Measurements from ENCODE around the gene CNN2.

Gene CNN2

DNA sequence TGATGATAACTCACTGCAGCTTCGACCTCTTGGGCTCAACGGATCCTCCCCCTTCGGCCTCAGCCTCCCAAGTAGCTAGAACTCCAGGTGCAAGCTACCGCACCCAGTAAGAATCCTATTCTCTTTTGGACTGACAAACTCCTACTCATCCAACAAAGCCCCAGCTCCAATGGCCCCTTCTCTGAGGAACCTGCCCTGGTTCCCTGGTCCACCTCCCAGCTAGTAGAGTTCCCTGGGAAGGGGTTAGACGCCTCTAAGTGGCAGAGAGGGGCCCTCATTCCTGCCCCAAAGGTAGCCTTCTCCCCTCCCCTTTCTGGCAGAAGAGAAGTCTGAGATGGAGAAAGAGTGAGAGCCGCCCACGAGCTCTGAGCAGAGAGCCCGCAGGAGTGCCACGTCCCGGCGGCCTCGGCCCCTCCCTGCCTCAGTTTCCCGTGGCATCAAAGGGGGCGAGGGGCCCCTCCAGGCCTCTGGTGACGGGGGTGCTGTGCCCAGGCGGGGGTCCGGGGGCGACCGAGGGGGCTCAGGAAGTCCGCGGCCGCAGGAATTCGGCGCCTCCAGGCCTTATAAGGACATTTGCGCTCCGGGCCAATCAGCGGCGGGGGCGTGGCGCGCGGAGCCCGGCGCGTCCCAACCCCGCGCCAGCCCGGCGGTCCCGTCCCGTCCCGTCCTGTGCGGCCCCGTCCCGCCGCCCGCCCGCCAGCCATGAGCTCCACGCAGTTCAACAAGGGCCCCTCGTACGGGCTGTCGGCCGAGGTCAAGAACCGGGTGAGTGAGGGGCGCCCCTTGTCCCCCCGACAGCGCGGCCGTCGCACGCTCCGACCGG lies at the start of gene CNN2:
TSS of gene CNN2 (plus strand) at position 649 of the 823 bp plus-strand sequence. CDS start at position 703, 54 bp downstream.
- no peak for DNase-seq (ENCODE audit: low read depth, low spot score)

DNA sequence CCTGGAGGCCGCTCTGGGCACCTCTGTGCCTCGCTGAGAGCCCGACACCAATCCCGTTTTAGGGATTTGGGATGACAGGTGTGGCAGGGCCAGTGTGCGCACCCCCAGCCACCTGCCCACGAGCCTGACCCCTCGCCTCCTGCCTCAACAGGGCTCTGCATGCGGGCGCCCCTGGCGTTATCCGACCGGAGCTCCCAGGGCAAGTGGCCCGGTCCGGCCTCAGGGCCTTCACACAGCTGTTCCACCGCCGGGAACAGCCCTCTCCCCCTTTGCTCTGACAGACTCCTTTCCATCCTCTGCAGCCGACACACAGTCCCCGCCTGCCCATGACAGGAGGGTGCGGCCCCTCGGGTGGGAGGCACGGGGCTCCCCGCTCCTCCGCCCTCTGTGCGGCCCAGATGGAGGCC lies 49.3 kb upstream of the CNN2 start:
- no peak for DNase-seq (ENCODE audit: low read depth, low spot score)

DNA sequence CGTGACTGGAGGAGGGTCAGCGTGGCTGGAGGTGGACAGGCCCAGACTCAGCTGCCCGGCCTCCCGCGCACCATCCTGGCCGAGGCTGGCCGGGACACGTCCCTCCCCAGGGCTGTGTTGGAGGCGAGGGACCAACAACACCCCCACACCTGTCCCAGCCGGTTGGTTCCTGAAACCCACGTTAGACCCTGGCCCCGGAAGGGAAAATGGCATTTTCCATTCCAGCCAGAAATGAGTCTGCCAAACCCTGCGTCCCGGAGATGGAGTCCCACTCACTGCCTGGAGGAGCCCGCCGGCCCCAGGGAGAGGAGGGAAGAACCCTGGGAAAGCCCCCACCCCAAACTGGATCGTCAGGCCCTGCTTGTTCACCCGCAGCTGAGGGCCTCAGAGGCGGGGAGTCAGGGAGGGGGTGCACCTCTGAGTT lies 47.1 kb upstream of the CNN2 start:
- no peak for DNase-seq (ENCODE audit: low read depth, low spot score)

DNA sequence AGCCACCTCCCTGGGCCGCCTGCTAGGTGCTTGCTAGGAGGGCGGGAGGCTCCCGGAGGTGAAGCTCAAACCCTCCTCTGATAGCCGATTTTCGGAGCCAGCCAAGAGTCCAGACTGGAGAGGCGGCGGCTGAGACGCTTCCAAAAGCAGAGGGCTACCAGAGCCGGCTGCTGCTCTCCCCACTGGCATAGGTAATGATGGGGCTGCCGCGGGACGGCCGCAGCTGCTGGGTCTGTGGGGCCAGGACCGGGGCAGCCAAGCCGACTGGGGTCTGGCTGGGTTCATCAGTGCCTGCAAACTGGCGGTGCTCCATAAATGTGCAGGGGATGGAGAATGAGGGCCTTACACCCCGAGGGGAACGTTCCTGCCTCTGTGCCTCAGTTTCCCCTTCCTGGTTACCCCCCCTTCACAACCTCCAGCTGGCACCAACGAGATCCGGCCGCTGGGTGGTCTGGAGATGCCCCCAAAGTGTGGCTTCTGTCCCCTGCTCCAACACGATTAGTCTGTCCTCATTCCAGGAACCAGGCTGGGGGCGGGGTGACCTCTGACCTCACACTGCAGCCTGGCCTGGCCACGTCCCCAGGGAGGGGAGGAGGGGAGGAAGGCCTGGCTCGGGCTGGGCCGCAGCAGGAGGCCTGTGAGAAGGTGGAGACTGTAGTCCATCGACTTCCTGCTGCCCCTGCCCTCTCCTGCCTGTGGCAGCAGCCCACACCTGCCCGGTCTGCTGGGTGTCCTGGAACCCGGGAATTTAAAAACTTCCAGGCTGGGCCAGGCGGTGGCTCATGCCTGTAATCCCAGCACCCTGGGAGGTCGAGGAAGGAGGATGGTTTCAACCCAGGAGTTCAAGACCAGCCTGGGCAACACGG lies 46.0 kb upstream of the CNN2 start:
- no peak for DNase-seq (ENCODE audit: low read depth, low spot score)

DNA sequence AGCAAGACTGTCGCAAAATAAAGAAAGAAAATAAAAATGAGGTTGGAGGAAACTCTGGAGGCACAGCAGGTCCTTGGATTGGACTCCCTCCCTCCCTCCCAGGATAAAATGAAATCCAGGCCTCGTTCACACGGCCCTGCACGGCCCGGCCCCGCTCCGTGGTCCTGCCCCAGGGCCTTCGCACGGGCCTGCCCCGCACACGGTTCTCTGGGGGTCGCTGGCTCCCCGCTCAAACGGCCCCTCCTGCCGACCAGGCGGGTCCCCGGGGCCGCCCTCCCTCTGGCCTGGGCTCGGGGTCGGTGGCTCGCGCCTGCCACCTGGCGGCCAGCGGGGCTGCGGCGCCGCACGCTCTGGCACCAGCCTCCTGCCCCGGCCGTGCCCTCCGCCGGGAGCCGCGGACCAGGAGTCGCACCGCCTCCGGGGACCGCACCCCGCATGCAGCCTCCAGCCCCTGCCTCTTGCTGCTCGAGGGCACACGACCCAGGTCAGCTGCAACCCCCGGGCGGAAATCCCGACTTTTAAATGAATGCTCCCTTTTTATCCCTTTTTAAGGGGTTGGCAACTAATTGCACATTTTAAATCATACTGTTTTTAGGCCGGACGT lies 43.7 kb upstream of the CNN2 start:
- DNase-seq (ENCODE audit: low read depth, low spot score) = no peak

DNA sequence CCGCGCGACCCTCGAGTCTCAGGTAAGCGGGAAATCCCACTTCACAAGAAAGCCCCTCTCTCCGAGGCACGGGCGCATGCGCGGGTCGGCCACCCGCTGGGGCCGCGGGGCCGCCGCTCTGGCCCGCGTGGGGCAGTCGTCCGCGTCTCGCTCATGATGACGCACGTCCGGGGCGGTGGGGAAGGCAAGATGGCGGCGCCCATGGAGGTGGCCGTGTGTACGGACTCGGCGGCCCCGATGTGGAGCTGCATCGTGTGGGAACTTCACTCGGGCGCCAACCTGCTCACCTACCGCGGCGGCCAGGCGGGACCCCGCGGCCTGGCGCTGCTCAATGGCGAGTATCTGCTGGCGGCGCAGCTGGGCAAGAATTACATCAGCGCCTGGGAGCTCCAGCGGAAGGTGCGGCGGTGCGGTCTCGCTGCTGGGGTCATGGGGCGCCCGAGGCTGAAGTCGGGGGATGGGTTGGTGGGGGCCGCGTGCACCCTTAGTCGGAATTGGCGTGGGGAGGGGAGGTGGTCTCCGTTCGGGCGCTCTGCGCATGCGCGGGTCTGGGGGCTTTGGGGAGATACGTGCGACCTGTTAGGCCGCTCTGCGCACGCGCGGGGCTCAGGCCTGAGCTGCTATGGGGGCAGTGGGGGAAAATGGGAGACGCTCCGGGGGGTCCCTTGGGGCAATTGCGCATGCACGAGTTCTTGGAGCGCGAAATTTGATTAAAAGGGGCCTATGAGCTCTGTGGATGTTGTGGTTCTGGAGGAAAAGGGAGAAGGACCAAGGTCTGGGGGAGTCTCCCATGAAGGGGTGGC lies 42.0 kb upstream of the CNN2 start, which contains the start of gene WDR18:
TSS of gene WDR18 (plus strand) at position 181 of the 803 bp plus-strand sequence. CDS start at position 190, 9 bp downstream.
- no peak for DNase-seq (ENCODE audit: low read depth, low spot score)

DNA sequence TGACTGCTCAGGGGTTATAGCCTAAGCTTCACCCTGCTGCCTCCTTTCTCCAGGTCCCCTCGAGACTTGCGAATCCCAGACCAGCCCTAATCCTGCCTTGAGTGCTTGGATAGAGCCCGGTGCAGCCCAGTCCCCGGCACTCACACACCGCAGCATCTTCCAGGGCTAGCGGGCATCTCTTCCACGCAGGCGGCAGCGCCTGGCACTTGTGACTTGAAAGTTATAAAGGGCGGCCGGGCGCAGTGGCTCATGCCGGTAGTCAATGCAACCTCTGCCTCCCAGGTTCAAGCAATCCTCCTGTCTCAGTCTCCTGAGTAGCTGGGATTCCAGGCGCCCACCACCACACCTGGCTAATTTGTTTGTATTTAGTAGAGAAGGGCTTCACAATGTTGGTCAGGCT lies 40.3 kb upstream of the CNN2 start:
- DNase-seq (ENCODE audit: low read depth, low spot score) = no peak

DNA sequence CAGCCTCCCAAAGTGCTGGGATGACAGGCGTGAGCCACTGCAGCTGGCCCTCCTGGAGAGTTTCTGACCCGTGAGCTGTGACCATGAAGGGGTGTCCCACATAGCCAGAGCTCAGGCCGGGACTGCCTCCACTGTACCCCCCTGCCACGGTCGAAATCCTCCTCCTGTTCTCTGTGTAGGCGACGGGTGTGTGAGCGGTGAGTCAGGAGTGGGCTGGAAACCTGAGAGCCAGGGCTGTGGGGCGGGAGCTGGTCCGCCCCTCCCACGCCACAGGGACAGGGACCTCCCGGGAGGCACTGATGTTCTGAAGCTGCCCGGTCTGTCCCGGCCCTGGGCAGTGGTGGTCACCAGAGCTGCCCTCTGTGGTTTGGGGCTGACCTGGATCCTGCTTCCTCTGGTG lies 38.3 kb upstream of the CNN2 start:
- DNase-seq (ENCODE audit: low read depth, low spot score) = no peak

DNA sequence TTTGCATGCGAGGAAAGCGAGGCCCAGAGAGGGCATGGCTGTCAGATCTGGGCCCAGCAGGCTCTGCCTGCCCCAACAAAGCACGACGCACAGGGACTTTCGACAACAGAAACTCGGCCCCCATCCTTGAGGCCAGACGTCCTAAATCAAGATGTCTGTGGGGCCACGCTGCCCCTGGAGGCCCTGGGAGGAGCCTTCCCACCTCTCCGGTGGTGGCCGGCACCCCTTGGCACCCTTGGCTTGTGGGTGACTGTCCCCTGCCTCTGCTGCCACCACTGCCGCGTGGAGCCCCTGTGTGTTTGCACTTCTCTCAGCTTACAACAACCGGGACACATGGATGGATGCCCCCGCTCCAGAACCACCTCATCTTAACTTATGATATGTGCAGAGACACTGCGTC lies 37.9 kb upstream of the CNN2 start:
- DNase-seq (ENCODE audit: low read depth, low spot score) = no peak

DNA sequence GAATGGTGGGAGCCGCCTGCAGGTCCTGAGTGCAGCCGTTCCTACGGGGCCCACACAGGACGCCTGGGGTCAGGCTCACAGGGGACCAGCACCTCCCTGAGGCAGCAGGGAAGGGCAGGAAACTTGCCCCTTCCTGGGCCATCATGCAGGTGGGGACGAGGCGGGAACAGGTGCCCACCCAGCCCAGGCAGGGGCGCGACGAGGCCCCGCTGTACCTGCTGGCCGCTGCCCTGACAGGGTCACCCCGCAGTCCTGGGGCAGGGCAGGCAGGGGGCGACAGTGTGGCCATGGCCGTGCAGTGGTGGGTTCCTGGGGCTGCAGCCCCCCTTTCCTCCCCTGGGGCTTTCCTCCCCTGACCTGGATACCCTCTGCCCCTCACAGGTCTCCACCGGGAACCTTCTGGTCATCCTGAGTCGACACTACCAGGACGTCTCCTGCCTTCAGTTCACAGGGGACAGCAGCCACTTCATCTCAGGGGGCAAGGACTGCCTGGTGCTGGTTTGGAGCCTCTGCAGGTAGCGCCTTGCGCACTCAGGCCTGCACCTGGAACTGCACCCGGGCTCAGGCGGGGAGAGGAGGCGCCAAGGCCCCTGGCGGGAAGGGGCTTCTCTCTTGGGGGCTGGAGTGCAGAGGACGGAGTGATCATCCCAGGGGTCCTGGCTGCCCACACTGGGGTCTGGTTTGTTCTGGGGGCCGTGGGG lies 36.9 kb upstream of the CNN2 start:
- DNase-seq (ENCODE audit: low read depth, low spot score) = no peak

DNA sequence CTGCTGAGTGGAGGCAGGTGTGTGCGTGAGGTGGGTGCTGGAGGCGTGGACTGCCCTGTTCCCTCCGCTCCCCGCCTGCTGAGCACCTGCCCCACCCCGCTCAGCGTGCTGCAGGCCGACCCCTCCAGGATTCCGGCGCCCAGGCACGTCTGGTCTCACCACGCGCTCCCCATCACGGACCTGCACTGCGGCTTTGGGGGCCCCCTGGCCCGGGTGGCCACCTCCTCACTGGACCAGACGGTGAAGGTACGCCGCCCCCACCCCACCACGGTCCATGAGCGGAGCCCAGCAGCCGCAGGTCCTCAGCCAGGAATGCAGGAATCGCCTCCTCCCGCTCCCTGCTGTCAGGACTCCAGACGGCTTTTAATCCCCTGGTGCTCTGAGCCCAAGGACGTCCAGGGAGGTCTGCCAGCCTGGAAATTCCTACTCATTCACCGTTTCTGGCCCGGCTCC lies 36.3 kb upstream of the CNN2 start:
- no peak for DNase-seq (ENCODE audit: low read depth, low spot score)

DNA sequence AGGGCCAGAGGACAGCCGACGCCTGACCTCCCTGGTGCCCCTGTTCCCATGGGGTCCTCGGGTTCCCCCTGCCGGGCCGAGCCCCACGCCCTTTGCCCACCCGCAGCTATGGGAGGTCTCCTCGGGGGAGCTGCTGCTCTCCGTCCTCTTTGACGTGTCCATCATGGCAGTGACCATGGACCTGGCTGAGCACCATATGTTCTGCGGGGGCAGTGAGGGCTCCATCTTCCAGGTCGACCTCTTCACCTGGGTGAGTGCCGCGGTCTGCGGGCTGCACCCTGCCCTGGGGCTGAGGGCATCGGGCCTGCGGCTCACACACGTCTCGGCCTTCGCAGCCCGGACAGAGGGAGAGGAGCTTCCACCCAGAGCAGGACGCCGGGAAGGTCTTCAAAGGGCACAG lies 35.7 kb upstream of the CNN2 start:
- no peak for DNase-seq (ENCODE audit: low read depth, low spot score)

DNA sequence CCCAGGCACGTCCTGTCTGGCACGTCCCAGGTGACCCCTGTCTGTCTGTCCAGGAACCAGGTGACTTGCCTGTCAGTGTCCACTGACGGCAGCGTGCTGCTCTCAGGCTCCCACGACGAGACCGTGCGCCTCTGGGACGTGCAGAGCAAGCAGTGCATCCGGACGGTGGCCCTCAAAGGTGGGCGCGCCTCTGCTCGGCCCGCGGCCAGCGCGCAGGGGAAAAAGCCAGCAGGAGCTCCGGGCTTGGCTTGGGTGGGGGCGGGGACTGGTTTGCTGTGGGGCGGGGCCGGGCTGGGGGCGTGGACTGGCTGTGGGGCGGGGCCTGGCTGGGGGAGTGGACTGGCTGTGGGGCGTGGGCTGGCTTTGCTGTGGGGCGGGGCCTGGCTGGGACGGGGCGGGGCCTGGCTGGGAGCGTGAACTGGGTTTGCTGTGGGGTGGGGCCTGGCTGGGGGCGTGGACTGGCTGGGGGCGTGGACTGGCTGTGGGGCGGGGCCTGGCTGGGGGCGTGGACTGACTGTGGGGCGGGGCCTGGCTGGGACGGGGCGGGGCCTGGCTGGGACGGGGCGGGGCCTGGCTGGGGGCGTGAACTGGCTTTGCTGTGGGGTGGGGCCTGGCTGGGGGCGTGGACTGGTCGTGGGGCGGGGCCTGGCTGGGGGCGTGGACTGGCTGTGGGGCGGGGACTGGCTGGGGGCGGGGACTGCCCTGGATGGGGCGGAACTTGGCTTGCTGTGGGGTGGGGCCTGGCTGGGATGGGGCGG lies 35.1 kb upstream of the CNN2 start:
- DNase-seq (ENCODE audit: low read depth, low spot score) = no peak

DNA sequence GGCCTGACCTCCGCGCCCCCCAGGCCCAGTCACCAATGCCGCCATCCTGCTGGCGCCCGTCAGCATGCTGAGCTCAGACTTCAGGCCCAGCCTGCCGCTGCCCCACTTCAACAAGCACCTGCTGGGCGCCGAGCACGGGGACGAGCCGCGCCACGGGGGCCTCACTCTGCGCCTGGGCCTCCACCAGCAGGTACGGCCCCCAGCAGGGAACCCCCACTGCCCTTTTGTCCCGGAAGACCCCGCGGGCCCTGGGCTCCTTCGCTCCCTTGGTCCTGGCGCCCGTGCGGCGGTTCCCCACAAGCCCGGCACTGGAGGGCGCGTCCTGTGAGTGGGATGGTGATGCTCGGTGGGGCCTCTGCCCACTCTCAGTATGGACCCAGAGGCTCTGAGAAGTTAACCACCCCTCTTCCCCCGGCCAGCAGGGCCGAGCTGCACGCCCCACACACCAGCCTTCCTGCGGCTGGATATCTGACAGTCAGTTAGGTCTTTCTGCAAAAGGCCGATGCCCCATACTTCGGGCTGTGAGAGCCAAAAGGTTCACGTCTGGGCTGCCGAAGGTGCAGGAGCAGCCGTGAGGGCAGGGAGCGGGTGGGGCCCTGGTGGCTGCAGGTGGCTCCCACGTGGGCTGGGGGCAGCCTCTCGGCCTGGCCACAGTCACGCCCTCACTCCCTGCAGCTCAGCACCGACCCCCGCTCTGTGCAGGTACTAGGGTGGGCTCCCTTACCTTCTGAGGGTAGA lies 34.3 kb upstream of the CNN2 start:
- no peak for DNase-seq (ENCODE audit: low read depth, low spot score)

DNA sequence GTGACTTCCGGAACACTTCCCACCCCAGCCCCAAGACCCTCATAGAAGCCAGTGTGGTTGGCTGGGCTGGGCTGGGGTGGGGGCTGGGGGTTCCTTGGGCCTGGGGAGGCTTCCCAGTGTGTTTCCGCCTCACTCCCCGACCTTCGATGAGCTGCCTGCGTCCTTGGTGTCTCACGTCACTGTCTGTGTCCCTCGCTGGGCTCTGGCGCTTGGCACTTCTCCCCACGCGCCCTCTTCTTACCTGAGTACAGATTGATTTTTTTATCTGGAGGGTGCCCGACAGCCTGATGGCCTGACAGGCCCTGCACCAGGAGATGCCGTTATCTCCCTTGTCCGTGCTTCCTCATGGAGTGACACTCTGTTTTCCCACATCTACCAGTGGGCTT lies 33.7 kb upstream of the CNN2 start:
- no peak for DNase-seq (ENCODE audit: low read depth, low spot score)

DNA sequence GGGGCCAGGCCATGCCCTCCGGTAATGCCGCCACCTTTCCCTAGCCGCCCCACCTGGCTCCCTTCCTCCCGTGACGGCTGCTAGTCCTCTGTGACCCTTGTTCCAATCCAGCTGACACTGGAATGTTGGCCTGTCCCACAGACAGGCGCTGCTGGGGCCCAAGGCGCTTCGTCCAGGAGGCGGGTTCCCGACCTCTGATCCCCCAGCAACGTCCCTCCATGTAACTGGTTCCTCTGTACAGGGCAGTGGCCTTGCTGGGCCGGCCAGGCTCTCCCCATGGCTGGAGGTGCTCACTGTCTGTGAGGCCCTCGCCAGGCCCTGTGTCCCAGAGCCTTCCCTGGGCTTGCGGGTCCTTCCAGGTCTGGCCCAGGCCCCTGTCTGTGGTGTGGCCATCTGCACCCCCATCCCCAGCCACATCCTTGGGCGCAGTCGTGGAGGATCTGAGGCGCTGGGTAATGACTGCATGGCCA lies 33.0 kb upstream of the CNN2 start:
- DNase-seq (ENCODE audit: low read depth, low spot score) = no peak

DNA sequence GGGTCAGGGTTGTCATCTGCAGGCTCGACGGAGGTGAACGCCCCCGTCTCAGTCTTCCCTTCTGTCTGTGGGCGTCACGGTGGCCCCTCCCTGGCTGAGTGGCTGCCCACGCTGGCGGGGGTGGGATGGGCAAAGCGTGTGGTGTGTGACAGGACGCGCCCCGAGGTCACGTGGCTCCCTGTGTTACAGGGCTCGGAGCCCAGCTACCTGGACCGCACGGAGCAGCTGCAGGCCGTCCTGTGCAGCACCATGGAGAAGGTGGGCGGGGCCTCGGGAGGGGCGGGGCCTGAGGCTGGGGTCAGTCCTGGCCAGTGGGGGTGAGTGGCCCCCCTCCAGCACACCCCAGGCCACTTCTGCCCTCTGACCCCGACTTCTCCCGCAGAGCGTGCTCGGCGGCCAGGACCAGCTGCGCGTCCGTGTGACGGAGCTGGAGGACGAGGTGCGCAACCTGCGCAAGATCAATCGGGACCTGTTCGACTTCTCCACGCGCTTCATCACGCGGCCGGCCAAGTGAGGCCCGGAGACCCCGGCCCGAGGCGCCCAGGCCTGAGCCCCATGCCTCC lies 32.5 kb upstream of the CNN2 start:
- DNase-seq (ENCODE audit: low read depth, low spot score) = no peak

DNA sequence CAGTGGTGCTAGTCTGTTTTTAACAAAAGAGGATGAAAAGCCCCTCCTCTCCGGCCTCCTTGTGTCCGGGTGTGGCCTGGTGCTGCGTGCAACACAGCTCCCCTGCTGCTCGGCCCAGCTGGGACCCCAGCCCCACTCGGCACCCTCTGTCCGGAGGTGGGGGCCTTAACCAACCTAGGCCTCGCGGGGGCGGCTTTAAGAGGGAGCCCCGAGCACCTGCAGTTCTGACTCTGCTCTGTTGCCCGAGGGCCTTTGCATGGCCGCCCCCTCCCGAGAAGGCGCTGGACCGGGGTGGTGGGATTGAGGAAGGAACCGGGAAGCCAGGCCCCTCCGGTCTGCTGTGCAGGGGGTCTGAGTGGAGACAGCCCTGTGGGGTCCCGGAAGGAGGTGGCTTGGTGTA lies 31.9 kb upstream of the CNN2 start:
- DNase-seq (ENCODE audit: low read depth, low spot score) = no peak
